Measurements from ENCODE around the gene APCDD1L.

APCDD1L gene

GRCh38 chr20:58482416-58482815 is 32.8 kb downstream of the APCDD1L start:
- DNase-seq = no peak

GRCh38 chr20:58481481-58482021 is 33.6 kb downstream of the APCDD1L start:
- DNase-seq = no peak

- DNase-seq = peak; percentile 79
Observed at GRCh38 chr20:58480551-58481336, 34.5 kb downstream of the APCDD1L start.

- DNase-seq = no peak
Observed at GRCh38 chr20:58479726-58480440, 35.3 kb downstream of the APCDD1L start.

GRCh38 chr20:58478141-58478805 is 36.9 kb downstream of the APCDD1L start:
- no peak for DNase-seq

GRCh38 chr20:58475466-58475865 is 39.7 kb downstream of the APCDD1L start:
- DNase-seq = no peak

- no peak for DNase-seq
Observed at GRCh38 chr20:58473453-58474425, 41.5 kb downstream of the APCDD1L start.

- no peak for DNase-seq
Observed at GRCh38 chr20:58472273-58473018, 42.8 kb downstream of the APCDD1L start.

GRCh38 chr20:58471193-58472164 is 43.7 kb downstream of the APCDD1L start:
- DNase-seq = no peak

- DNase-seq = no peak
Observed at GRCh38 chr20:58470336-58471192, 44.6 kb downstream of the APCDD1L start.

GRCh38 chr20:58469616-58470015 is 45.6 kb downstream of the APCDD1L start:
- DNase-seq = no peak

- DNase-seq = no peak
Observed at GRCh38 chr20:58467572-58468527, 47.3 kb downstream of the APCDD1L start.

GRCh38 chr20:58466729-58467571 is 48.2 kb downstream of the APCDD1L start:
- no peak for DNase-seq

- no peak for DNase-seq
Observed at GRCh38 chr20:58466095-58466708, 49.0 kb downstream of the APCDD1L start.

- no peak for DNase-seq
Observed at GRCh38 chr20:58464838-58465237, 50.4 kb downstream of the APCDD1L start.

GRCh38 chr20:58463256-58463655 is 51.9 kb downstream of the APCDD1L start:
- no peak for DNase-seq

- no peak for DNase-seq
Observed at GRCh38 chr20:58461899-58462298, 53.3 kb downstream of the APCDD1L start.
